ENCODE data around the gene ADRA2B. TPM values are rescaled to one million over a fixed set of nuclear protein-coding genes. Genes with fewer than 3 reads are reported as not detected.

Gene ADRA2B
- polyA plus RNA-seq, 1 donor (not counting 4 experiments of a cell fraction or from before 2014, with no cell fraction given), result not detected

DNA sequence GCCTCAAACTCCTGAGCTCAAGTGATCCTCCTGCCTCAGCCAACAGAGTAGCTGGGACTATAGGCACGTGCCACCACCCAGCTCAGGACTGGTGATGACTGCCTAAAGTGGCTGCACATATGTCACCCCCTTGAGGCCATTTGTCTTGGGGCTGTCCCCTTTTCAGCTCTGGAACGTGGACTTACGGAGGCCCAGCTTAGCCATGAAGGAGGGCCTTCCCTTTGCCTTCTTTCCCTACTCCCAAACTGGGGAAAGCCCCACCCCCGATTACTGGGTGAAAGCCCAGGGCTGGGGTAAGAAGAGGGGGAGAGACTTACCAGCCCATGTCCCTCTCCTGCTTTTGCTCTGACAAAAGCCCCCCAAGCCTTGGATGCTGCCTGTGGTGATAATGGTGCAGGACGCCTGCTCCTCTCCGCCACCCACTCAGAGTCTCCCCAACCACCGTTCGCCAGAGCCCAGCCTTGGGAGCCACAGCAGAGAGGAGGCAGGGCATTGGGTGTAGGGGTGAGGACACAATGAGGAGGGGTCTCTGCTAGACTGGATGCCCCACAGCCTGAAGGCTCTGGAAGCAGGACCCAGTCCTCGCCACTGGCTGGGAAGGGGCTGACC lies 31.3 kb upstream of the ADRA2B start:
- H3K36me3 ChIP-seq (ENCODE audit: control insufficient read depth in 2 of 2, extremely low read depth in 1 of 2, insufficient read depth in 2 of 2, low read length in 2 of 2), result no peaks in the 10 kb centered on the region
- DNase-seq (ENCODE audit: low read depth, low spot score), result no peak
- peaks cover 37% of the 10 kb centered on the region for H3K4me1 ChIP-seq (ENCODE audit: control insufficient read depth, extremely low read depth, insufficient read depth, low read length)
- FAIRE-seq, result no peak
- dilution Hi-C loops (cut with MboI; ENCODE audit: extremely low pct_ligation_motif_present, low sequenced_read_pairs), result no loop called here
- H3K27me3 ChIP-seq (ENCODE audit: control insufficient read depth, extremely low read depth, insufficient read depth, low read length), result no peaks in the 10 kb centered on the region
- H3K9me3 ChIP-seq (ENCODE audit: control insufficient read depth, low read depth, low read length), result no peaks in the 10 kb centered on the region
- no peak overlapping the region for H3K4me3 ChIP-seq (ENCODE audit: control insufficient read depth in 2 of 3, extremely low read depth in 1 of 3, insufficient read depth in 2 of 3, low read depth in 1 of 3, low read length in 3 of 3)
- H2AFZ ChIP-seq (ENCODE audit: control insufficient read depth, low read length), result no peak overlapping the region
- TF ChIP-seq, protein P1, sequence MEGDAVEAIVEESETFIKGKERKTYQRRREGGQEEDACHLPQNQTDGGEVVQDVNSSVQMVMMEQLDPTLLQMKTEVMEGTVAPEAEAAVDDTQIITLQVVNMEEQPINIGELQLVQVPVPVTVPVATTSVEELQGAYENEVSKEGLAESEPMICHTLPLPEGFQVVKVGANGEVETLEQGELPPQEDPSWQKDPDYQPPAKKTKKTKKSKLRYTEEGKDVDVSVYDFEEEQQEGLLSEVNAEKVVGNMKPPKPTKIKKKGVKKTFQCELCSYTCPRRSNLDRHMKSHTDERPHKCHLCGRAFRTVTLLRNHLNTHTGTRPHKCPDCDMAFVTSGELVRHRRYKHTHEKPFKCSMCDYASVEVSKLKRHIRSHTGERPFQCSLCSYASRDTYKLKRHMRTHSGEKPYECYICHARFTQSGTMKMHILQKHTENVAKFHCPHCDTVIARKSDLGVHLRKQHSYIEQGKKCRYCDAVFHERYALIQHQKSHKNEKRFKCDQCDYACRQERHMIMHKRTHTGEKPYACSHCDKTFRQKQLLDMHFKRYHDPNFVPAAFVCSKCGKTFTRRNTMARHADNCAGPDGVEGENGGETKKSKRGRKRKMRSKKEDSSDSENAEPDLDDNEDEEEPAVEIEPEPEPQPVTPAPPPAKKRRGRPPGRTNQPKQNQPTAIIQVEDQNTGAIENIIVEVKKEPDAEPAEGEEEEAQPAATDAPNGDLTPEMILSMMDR (optimal IDR thresholded peaks at IDR 0.05 in 1 of 3, IDR thresholded peaks at IDR 0.05 in 1 of 3, conservative IDR thresholded peaks at IDR 0.05 in 1 of 3; ENCODE audit: extremely low read depth in 1 of 3, insufficient read depth in 2 of 3, low read length in 3 of 3), result no peak
- no peak for TF ChIP-seq EZH2 (IDR thresholded peaks at IDR 0.05; ENCODE audit: low read length)
- H4K20me1 ChIP-seq (ENCODE audit: control insufficient read depth, extremely low read depth, insufficient read depth, low read length), result no peaks in the 10 kb centered on the region
- peak overlapping the region; percentile 54 for H3K4me2 ChIP-seq (ENCODE audit: control insufficient read depth, extremely low read depth, insufficient read depth, low read depth, low read length)
- H3K79me2 ChIP-seq (ENCODE audit: control insufficient read depth, insufficient read depth, low read length), result no peaks in the 10 kb centered on the region
- no peaks in the 10 kb centered on the region for H3K9me1 ChIP-seq (ENCODE audit: control insufficient read depth, extremely low read depth, insufficient read depth, low read length)
- H3K27ac ChIP-seq (ENCODE audit: control insufficient read depth, insufficient read depth, low read length), result peak overlapping the region; percentile 4
- H3K9ac ChIP-seq (ENCODE audit: control insufficient read depth, extremely low read depth, insufficient read depth, low read length), result no peak overlapping the region

DNA sequence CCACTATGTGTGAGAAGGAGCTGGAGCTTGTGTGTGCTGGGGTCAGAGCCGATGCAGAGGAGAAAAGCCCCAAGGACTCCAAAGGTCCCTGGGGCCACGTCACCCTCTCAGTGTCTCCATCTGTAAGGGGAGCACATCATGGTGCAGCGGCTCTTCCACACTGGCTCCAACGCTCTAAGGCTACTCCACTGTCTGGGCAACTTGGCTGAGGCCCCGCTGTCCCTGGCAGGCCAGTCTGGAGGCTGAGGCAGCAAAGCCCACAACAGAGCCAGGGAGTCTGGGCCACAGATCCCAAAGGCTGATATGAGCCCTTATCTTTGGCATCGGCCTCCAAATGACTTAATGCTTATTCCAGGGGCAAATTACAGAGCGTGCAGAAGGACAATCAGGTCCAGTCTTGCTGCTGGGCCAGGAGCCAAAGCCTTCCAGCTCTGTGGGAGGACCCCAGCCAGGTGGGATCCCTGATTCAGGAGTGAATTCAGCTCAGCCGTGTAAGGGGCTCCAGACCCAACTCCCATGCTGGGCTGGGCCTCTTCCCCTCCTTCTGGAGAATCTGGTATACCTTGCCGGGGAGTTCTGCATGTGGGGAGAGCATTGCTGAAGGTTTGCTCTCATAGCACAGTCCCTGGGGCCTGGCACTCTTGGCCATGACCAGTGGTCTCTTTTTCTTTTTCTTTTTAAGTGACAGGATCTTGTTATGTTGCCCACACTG lies 30.7 kb upstream of the ADRA2B start:
- H3K4me3 ChIP-seq (ENCODE audit: control insufficient read depth in 2 of 3, extremely low read depth in 1 of 3, insufficient read depth in 2 of 3, low read depth in 1 of 3, low read length in 3 of 3), result no peak overlapping the region
- peaks cover 37% of the 10 kb centered on the region for H3K4me1 ChIP-seq (ENCODE audit: control insufficient read depth, extremely low read depth, insufficient read depth, low read length)
- H3K36me3 ChIP-seq (ENCODE audit: control insufficient read depth in 2 of 2, extremely low read depth in 1 of 2, insufficient read depth in 2 of 2, low read length in 2 of 2), result no peaks in the 10 kb centered on the region
- peak overlapping the region; percentile 47 for H3K4me2 ChIP-seq (ENCODE audit: control insufficient read depth, extremely low read depth, insufficient read depth, low read depth, low read length)
- FAIRE-seq (no peak), DNase-seq (ENCODE audit: low read depth, low spot score) (no peak)
- H3K27ac ChIP-seq (ENCODE audit: control insufficient read depth, insufficient read depth, low read length), result peak overlapping the region; percentile 43
- no peaks in the 10 kb centered on the region for H3K79me2 ChIP-seq (ENCODE audit: control insufficient read depth, insufficient read depth, low read length)
- peak overlapping the region; percentile 37 for H3K9ac ChIP-seq (ENCODE audit: control insufficient read depth, extremely low read depth, insufficient read depth, low read length)
- H2AFZ ChIP-seq (ENCODE audit: control insufficient read depth, low read length), result peak overlapping the region; percentile 70
- no peaks in the 10 kb centered on the region for H4K20me1 ChIP-seq (ENCODE audit: control insufficient read depth, extremely low read depth, insufficient read depth, low read length)
- TF ChIP-seq, protein P1 (optimal IDR thresholded peaks at IDR 0.05 in 1 of 3, IDR thresholded peaks at IDR 0.05 in 1 of 3, conservative IDR thresholded peaks at IDR 0.05 in 1 of 3; ENCODE audit: extremely low read depth in 1 of 3, insufficient read depth in 2 of 3, low read length in 3 of 3), result no peak
- no peak for TF ChIP-seq EZH2 (IDR thresholded peaks at IDR 0.05; ENCODE audit: low read length)
- H3K27me3 ChIP-seq (ENCODE audit: control insufficient read depth, extremely low read depth, insufficient read depth, low read length), result no peaks in the 10 kb centered on the region
- H3K9me3 ChIP-seq (ENCODE audit: control insufficient read depth, low read depth, low read length), result no peaks in the 10 kb centered on the region
- dilution Hi-C loops (cut with MboI; ENCODE audit: extremely low pct_ligation_motif_present, low sequenced_read_pairs), result no loop called here
- no peaks in the 10 kb centered on the region for H3K9me1 ChIP-seq (ENCODE audit: control insufficient read depth, extremely low read depth, insufficient read depth, low read length)
